Stimulated activated CD4-positive, alpha-beta T cell treated with anti-CD3 and anti-CD28 coated beads, Interleukin-12 subunit alpha, Interleukin-12 subunit beta, amount 100 ng/mL, for 48 hours (primary cell): ENCODE data around the gene KCNQ5.

Experiments
- DNase-seq, 3 donors: peaks; one replicate each; pipeline ENCODE4 v3.0.0-alpha.2; 2020; ENCODE audit warnings: low read depth in 2 of 3, low spot score in 1 of 3

KCNQ5 gene

GRCh38 chr6:72639920-72640614 lies 18.2 kb downstream of the KCNQ5 start:
- DNase-seq: no peak

DNA sequence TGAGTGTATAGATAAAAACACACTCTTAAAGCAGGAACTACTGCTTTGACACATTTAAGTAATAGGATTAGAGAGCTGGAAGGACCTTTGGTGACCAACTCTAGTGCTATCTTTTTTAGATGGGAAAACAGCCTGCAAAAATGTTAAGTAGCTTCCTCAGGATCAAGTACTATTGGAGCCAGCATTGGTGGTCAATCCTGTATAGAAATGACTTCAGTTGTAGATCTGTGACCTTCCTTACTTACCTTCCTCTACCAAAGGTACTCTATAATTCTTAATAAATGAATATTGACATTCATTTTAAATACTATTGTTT lies 18.7 kb downstream of the KCNQ5 start:
- no peak for DNase-seq

GRCh38 chr6:72642435-72642834 lies 20.6 kb downstream of the KCNQ5 start:
- DNase-seq: no peak

- DNase-seq: no peak
Observed at GRCh38 chr6:72643214-72643613, 21.4 kb downstream of the KCNQ5 start.

- DNase-seq: no peak
Observed at GRCh38 chr6:72646604-72647485, 25.0 kb downstream of the KCNQ5 start.

DNA sequence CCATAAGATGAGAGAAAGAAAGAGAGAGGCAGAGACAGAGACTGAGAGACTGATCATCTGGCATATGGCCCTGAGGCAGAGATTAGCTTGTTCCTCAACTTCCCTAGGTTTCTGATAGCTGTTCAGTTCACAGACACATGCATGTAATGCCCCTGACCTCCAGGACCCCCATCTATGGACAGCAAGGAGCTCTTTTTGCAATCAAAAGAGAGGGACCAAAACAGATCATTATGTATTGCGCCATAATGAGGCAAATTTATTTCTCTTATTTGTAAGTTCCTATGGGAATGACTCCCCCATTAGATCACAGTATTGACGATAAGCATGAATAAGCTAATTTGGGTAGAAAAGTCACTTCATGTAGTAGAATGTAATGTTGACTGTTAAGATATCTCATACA lies 25.6 kb downstream of the KCNQ5 start:
- no peak for DNase-seq

DNA sequence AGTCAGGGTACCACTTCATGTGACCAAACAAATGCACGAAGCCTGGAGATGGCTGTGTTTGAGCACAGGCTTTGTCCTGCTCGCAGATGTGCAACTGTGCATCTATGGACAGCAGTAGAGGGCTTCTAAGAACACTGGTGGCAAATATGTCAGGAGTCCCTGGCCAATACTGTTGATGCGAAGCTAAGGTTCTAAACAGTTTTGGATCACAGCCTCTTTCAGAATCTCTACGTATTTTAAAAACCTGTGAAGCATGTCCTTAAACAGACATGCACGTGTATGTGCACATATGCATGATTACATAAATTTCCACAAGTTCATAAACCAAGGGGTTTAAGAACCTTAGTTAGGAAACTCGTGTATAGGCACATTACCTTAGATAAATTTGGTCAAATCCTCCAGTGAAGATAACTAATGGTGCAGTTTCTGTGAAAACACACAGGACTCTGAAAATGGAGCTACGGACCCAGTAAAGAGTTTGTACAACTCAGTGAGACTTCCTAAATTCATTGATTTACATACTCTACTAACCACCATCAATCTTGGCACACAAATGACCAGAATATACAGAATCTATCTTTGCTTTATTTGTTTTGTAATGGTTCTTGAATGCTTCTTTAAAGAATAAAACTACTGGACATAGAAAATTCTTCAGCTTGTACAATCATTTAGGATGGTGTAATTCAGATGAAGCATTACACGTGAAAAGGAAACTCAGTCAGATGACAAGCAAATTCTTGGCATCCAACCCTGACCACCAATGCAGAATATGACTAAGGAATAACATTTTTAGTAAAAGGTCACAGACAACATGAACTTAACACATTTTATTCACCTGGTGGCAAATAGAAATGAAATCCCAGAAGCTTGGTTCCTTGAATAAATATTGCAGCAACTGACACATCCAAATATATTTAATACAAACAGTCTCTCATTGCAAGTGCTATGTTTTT lies 27.4 kb downstream of the KCNQ5 start:
- peak in 1 of 3 donors; percentile 8 for DNase-seq

- DNase-seq: no peak
Observed at GRCh38 chr6:72650081-72650745, 28.3 kb downstream of the KCNQ5 start.

- no peak for DNase-seq
Observed at GRCh38 chr6:72651174-72651573, 29.3 kb downstream of the KCNQ5 start.

DNA sequence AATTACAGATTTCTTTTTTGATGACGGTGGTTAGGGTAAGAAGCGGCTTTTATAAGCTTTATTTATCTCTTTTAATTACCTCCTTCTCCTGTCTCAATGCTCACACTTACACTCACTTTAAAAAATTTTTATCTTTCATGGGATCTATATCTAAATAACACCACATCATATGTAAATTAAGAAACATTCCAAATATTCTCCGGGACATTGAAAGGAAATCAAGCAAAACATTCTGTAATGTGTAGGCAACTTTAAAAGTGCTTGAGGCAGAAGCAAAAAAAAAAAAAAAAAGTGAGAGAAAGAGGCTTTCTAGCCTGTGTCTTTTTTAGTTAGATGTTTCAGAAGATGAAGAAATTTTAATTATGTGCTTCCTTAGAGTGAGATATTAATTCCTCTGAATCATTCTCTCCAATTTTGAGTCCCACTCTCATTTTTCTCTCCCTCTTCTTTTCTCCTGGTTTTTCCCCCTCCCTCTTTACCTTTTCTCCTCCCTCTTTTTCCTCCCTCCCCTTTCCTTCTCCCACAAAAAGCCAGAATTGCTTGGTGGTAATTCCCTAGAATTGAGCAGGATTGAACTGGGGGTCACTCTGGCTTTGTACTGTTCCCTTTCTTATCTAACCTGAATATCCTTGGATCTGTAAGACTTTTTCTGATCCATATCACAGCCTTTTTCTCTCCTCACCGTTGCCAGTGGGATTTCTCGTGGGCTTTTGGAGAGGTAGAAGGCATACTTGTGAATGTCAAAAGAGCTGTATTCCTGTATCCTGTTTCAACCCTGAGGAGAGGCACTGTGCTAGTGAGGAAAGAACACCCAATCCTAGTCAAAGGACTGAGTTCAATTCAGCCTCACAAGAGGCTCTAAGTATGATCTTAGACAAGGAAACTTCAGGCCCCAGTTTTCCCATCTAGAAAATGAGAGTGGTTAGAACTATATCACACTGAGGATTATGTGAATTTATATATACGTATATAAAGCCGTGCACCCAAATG lies 30.4 kb downstream of the KCNQ5 start:
- no peak for DNase-seq

- no peak for DNase-seq
Observed at GRCh38 chr6:72653026-72653425, 31.2 kb downstream of the KCNQ5 start.

- DNase-seq: no peak
Observed at GRCh38 chr6:72654071-72654621, 32.3 kb downstream of the KCNQ5 start.

DNA sequence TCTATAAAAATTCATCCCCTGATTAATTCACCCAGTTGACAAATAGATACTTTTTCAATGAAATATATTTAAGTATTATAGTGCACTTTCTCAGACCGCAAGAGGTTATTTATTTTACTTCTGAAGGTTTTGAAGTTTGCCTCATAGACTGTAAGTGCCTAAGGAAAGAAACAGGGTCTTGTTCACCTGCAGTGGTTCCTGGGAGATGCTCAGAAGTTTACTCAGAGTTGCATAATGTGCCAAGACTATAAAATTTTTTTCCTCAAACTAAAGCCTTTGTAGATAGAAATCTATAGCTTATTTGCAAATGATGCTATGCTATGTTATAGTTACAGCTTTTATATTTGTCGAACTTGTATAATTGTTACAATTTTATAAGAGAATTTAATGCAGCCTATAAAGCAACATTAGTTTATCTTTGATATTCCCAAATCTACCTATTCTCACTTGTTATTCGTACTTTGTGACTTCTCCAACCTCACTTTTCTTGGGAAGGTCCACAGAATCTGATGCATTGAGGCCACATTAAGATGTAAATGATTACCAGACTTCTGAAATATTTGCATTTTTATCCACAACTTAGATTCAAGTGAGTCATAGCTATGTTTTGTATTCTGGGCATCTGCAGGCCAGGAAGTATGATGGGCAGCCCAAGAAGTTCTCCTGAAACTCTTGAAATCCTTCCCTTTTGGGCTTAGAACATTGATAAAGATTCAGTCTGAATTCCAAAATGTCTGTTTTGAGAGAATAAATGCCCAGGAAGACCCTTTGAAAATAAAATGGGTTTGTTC lies 35.7 kb downstream of the KCNQ5 start:
- no peak for DNase-seq

DNA sequence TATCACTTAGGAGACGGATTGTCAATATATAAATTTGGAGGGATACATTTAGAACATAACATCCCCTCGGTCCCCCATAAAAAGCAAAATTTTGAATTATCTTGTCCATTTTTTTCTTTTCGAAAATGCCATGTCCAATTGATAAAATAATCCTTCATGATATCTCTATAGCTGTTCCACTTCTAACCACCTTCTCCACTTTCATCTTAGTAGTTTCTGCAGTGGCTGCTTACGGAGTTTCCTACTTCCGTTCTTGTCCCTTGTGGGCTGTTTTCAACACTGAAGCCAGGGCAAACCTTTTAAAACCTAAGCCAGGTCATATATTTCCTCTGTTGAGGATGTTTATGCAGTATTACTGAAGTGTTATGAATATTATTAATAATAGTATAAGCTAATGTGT lies 37.9 kb downstream of the KCNQ5 start:
- DNase-seq: no peak

DNA sequence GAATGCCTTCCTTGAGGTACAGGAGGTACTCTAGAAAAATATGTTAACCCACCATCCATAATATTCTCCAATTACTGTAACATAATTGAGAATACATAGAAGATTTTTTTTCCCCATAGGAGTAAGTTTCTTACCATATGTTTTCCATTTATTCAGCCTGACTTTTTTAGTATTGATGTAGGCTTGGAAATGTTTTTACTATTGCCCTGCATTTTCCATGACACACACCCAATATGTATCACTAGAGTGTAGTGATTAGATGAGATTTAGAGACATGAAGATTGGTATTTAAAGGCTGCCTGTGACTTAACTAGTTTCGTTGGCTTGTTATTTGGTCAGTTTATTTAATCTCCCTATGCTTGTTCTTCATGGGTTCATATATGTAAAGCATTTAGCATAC lies 39.5 kb downstream of the KCNQ5 start:
- no peak for DNase-seq

DNA sequence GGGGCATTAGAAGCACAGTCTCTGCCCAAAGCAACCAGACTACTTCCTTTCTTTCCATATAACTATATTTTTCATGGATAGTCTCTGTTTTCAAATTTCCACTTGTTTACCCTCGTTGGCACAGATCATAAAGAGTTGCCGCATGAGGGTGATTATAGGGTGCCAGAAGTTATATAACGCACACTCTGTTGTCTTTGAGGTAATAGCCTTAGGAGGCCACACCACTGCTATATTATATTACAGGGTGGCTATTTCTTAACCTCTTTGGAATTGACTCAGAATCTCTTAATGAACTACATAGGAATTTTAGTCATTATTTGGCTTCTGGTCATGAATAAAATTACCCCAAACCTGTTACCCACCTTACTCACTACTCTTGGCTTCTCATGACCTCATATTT lies 43.7 kb downstream of the KCNQ5 start:
- DNase-seq: no peak

DNA sequence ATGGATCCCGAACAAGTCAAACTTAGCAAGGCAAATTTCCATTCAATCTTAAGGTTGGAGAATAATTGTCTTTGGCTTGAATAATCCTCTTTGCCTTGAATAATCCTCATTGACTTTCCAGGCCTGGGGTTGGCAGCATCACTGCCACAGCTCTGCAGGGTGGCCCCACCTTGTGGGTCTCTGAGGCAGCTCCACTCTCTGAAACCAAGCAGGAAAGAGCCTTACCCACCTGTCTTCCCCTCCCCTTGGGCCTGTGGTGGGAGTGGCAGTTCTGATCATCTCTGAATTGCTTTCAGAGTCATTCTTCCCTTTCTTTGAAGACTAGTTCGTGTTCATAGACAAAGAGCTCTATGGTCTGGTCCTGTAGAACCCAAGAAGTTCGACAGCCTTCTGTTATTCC lies 47.5 kb downstream of the KCNQ5 start:
- DNase-seq: no peak

- DNase-seq: no peak
Observed at GRCh38 chr6:72672906-72673305, 51.0 kb downstream of the KCNQ5 start.

- no peak for DNase-seq
Observed at GRCh38 chr6:72674842-72675241, 53.0 kb downstream of the KCNQ5 start.
